ENCODE measurements around the gene HMGXB4. TPM values are rescaled to one million over a fixed set of nuclear protein-coding genes. Genes with fewer than 3 reads are reported as not detected.

HMGXB4 gene
- total and polyA plus RNA-seq, 2 of the 13 experiments (the other 11 are each of a cell fraction or from before 2014, with no cell fraction given), result 13.9 to 16.3 TPM

DNA sequence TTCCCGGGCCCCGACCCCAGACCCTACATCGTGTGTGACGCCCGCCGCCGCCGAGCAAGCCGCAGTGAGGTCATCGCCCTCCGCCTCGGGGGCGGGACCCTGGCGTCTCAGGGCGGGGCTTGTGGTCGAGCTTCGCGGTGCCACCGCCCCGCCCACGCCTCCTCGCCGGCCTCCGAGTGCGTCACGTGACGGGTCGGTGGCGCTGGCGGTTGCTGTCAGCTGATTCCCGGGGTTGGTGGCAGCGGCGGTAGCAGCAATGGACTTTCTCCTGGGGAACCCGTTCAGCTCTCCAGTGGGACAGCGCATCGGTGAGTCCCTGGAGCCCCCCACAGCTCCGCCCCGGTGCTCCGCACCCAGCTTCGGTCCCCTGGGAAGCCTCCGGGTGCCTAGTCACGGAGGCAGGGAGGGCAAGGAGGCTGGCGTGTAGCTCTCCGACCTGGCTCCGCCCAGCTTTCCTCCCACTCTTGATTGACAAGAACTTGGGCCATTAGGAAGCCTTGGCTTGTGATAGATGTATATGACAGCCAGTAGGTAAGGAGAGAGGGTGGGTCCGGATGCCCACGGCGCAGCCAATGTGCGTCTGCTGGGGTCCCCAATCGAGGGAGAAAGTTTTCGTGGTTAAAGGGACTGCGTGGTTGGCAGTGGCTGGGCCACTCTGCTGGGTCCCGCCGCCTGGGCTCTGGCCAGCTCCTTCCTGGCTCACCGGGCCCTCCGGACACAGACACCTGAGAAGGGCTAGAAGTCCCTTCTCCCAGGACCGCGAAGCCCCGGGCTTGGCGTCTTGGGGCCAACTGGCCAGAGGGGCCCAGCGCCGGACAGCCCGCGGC lies 42.6 kb downstream of the HMGXB4 start, which contains the start of gene TOM1 (continued):
- TF ChIP-seq ATF6 (CRISPR knock-in tag; conservative IDR thresholded peaks at IDR 0.05) (no peak), CC2D1A (CRISPR knock-in tag; IDR thresholded peaks at IDR 0.05) (no peak), AHR (CRISPR knock-in tag; IDR thresholded peaks at IDR 0.05) (0 out of 2 replicates have a peak, but pooled peaks have one; percentile 55), CERS6 (CRISPR knock-in tag; IDR thresholded peaks at IDR 0.05) (no peak), ZNF280D (CRISPR knock-in tag; IDR thresholded peaks at IDR 0.05) (no peak; the same call in 1 of the 2 replicates), ZNF816 (CRISPR knock-in tag; IDR thresholded peaks at IDR 0.05; ENCODE audit: borderline replicate concordance) (peak; percentile 76; the same call in 1 of the 2 replicates), MAFF (IDR thresholded peaks at IDR 0.05; ENCODE audit: low read depth, low read length) (no peak), ARNTL (CRISPR knock-in tag; IDR thresholded peaks at IDR 0.05) (0 out of 2 replicates have a peak, but pooled peaks have one; percentile 45), ZNF672 (CRISPR knock-in tag; IDR thresholded peaks at IDR 0.05) (no peak), ZNF124 (CRISPR knock-in tag; IDR thresholded peaks at IDR 0.05) (no peak), ZNF619 (CRISPR knock-in tag; IDR thresholded peaks at IDR 0.05) (peak; percentile 60; the same call in 1 of the 2 replicates), ZNF616 (CRISPR knock-in tag; IDR thresholded peaks at IDR 0.05; ENCODE audit: low read depth) (no peak), MEF2D (CRISPR knock-in tag; IDR thresholded peaks at IDR 0.05) (no peak), ZSCAN30 (CRISPR knock-in tag; IDR thresholded peaks at IDR 0.05) (no peak), EZH2 (conservative IDR thresholded peaks at IDR 0.05; ENCODE audit: low read depth, low read length) (no peak), SIN3A (IDR thresholded peaks at IDR 0.05; ENCODE audit: borderline replicate concordance, low read depth, low read length) (peak; percentile 70; the same call in 1 of the 2 replicates), NR3C1 (CRISPR knock-in tag; IDR thresholded peaks at IDR 0.05) (no peak), ZNF576 (CRISPR knock-in tag; IDR thresholded peaks at IDR 0.05) (no peak), MIER3 (CRISPR knock-in tag; IDR thresholded peaks at IDR 0.05; ENCODE audit: borderline replicate concordance) (no peak)
- TF ChIP-seq, protein P1, sequence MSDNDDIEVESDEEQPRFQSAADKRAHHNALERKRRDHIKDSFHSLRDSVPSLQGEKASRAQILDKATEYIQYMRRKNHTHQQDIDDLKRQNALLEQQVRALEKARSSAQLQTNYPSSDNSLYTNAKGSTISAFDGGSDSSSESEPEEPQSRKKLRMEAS (IDR thresholded peaks at IDR 0.05), result peak; percentile 62
- TF ChIP-seq, protein P2, sequence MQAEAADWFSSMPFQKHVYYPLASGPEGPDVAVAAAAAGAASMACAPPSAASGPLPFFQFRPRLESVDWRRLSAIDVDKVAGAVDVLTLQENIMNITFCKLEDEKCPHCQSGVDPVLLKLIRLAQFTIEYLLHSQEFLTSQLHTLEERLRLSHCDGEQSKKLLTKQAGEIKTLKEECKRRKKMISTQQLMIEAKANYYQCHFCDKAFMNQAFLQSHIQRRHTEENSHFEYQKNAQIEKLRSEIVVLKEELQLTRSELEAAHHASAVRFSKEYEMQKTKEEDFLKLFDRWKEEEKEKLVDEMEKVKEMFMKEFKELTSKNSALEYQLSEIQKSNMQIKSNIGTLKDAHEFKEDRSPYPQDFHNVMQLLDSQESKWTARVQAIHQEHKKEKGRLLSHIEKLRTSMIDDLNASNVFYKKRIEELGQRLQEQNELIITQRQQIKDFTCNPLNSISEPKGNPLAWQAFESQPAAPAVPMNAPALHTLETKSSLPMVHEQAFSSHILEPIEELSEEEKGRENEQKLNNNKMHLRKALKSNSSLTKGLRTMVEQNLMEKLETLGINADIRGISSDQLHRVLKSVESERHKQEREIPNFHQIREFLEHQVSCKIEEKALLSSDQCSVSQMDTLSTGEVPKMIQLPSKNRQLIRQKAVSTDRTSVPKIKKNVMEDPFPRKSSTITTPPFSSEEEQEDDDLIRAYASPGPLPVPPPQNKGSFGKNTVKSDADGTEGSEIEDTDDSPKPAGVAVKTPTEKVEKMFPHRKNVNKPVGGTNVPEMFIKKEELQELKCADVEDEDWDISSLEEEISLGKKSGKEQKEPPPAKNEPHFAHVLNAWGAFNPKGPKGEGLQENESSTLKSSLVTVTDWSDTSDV (CRISPR knock-in tag; IDR thresholded peaks at IDR 0.05), result no peak

Measured in HepG2 (cell line).